HFFc6 (cell line): ENCODE results near the gene TMEM11. TPM values are rescaled to one million over a fixed set of nuclear protein-coding genes. Genes with fewer than 3 reads are reported as not detected.
A peak's percentile ranks its signal among the peaks of the same experiment; 100 is the strongest.

ENCODE experiments used
- DNase-seq: peaks from one replicate; pipeline ENCODE4 v3.0.0-alpha.2; 2018
- H3K27ac Mint-ChIP-seq: 2 replicates; pipeline ENCODE4 v1.8.0; 2020; ENCODE audit warnings: mild to moderate bottlenecking, mixed read lengths
- H3K27me3 Mint-ChIP-seq: 2 replicates; pipeline ENCODE4 v1.8.0; 2021; ENCODE audit warnings: mild to moderate bottlenecking, moderate library complexity, mixed read lengths; ENCODE audit not compliant: insufficient read depth
- H3K36me3 Mint-ChIP-seq: 2 replicates; pipeline ENCODE4 v1.8.0; 2021; ENCODE audit warnings: low read depth, mixed read lengths
- H3K4me1 Mint-ChIP-seq: 2 replicates; pipeline ENCODE4 v1.8.0; 2020; ENCODE audit warnings: low read depth, mixed read lengths
- H3K4me3 Mint-ChIP-seq: 2 replicates; pipeline ENCODE4 v1.8.0; 2020; ENCODE audit warnings: mild to moderate bottlenecking, moderate library complexity, mixed read lengths
- H3K9me3 Mint-ChIP-seq: 2 replicates; pipeline ENCODE4 v1.8.0; 2020; ENCODE audit warnings: mild to moderate bottlenecking, mixed read lengths
- CTCF ChIP-seq: fragments of 200-600 bp; sonication (generic); IDR thresholded peaks from 2 replicates; pipeline ENCODE4 v1.5.0; 2021; ENCODE audit warnings: antibody characterized with exemption, mild to moderate bottlenecking
- total RNA-seq, 6 experiments: library from RNA; stranded (reverse); fragmentation: NEBNext Ultra II Directional; extraction: Animal tissue kit (Norgen Biotek cat#: 25700); gene quantifications; 2 replicates in 1 of 6; 3 replicates in 5 of 6; pipeline ENCODE4 v1.2.3, GENCODE V29; 2021

The TMEM11 gene
- total RNA-seq, 6 experiments from 2014 or later, result 32.5 to 37.6 (median 33.9) TPM

- no peaks in the 10 kb centered on the region; the same call in 1 of the 2 replicates for H3K27me3 Mint-ChIP-seq
- H3K9me3 Mint-ChIP-seq, result no peaks in the 10 kb centered on the region
- H3K4me1 Mint-ChIP-seq, result peaks cover 42% of the 10 kb centered on the region
- peak overlapping the region; percentile 82; the same call in 1 of the 2 replicates for H3K27ac Mint-ChIP-seq
- DNase-seq, result no peak
- H3K4me3 Mint-ChIP-seq, result peak overlapping the region; percentile 9; the same call in 1 of the 2 replicates
- TF ChIP-seq CTCF, result no peak
- H3K36me3 Mint-ChIP-seq, result peaks cover 28% of the 10 kb centered on the region
Observed at GRCh38 chr17:21199856-21200255, 14.1 kb downstream of the TMEM11 start.

- Mint-ChIP-seq H3K27ac (peak overlapping the region; percentile 82), H3K9me3 (no peaks in the 10 kb centered on the region), H3K4me1 (peaks cover 43% of the 10 kb centered on the region), H3K36me3 (peaks cover 33% of the 10 kb centered on the region), H3K27me3 (no peaks in the 10 kb centered on the region; the same call in none of the 2 replicates), H3K4me3 (peak overlapping the region; percentile 9; the same call in 1 of the 2 replicates)
- peak; percentile 97 for DNase-seq
- no peak for TF ChIP-seq CTCF
Observed at GRCh38 chr17:21199311-21199710, 14.7 kb downstream of the TMEM11 start.

GRCh38 chr17:21198411-21198810 is 15.6 kb downstream of the TMEM11 start:
- Mint-ChIP-seq H3K4me3 (no peak overlapping the region), H3K9me3 (no peaks in the 10 kb centered on the region), H3K27ac (peak overlapping the region; percentile 82; the same call in 1 of the 2 replicates), H3K4me1 (peaks cover 47% of the 10 kb centered on the region), H3K27me3 (no peaks in the 10 kb centered on the region; the same call in none of the 2 replicates), H3K36me3 (peaks cover 37% of the 10 kb centered on the region)
- no peak for DNase-seq
- no peak for TF ChIP-seq CTCF

- H3K4me1 Mint-ChIP-seq, result peaks cover 41% of the 10 kb centered on the region
- no peak for TF ChIP-seq CTCF
- H3K27ac Mint-ChIP-seq, result no peak overlapping the region
- no peak overlapping the region for H3K4me3 Mint-ChIP-seq
- H3K36me3 Mint-ChIP-seq, result peaks cover 36% of the 10 kb centered on the region
- no peaks in the 10 kb centered on the region; the same call in none of the 2 replicates for H3K27me3 Mint-ChIP-seq
- DNase-seq, result no peak
- H3K9me3 Mint-ChIP-seq, result no peaks in the 10 kb centered on the region
Observed at GRCh38 chr17:21196126-21196525, 17.8 kb downstream of the TMEM11 start.

- Mint-ChIP-seq H3K27ac (peak overlapping the region; percentile 5; the same call in 1 of the 2 replicates), H3K36me3 (peaks cover 43% of the 10 kb centered on the region)
- DNase-seq, result no peak
Observed at GRCh38 chr17:21194703-21195102, 19.3 kb downstream of the TMEM11 start.

More at GRCh38 chr17:21194703-21195102, 19.3 kb downstream of the TMEM11 start:
- Mint-ChIP-seq H3K27me3 (no peaks in the 10 kb centered on the region; the same call in none of the 2 replicates), H3K4me1 (peaks cover 27% of the 10 kb centered on the region), H3K4me3 (no peak overlapping the region; the same call in 1 of the 2 replicates), H3K9me3 (no peaks in the 10 kb centered on the region)
- TF ChIP-seq CTCF, result no peak
